GM12865 (cell line): ENCODE data around the gene CCDC85A.

ENCODE experiments used
- DNase-seq: peaks from one replicate; pipeline ENCODE4 v3.0.0; 2010; ENCODE audit warnings: low read depth
- H3K4me3 ChIP-seq: 2 replicates; pipeline ENCODE4 v1.5.1; 2011; ENCODE audit warnings: mild to moderate bottlenecking, low read depth, low read length, control low read depth
- TF ChIP-seq, protein P1 (sequence below): IDR thresholded peaks from 2 replicates; pipeline ENCODE4 v1.5.1; 2011; ENCODE audit warnings: low read length, control low read depth, low read depth, inconsistent platforms; ENCODE audit not compliant: insufficient read depth; ENCODE audit errors: missing control alignments

The CCDC85A gene

DNA sequence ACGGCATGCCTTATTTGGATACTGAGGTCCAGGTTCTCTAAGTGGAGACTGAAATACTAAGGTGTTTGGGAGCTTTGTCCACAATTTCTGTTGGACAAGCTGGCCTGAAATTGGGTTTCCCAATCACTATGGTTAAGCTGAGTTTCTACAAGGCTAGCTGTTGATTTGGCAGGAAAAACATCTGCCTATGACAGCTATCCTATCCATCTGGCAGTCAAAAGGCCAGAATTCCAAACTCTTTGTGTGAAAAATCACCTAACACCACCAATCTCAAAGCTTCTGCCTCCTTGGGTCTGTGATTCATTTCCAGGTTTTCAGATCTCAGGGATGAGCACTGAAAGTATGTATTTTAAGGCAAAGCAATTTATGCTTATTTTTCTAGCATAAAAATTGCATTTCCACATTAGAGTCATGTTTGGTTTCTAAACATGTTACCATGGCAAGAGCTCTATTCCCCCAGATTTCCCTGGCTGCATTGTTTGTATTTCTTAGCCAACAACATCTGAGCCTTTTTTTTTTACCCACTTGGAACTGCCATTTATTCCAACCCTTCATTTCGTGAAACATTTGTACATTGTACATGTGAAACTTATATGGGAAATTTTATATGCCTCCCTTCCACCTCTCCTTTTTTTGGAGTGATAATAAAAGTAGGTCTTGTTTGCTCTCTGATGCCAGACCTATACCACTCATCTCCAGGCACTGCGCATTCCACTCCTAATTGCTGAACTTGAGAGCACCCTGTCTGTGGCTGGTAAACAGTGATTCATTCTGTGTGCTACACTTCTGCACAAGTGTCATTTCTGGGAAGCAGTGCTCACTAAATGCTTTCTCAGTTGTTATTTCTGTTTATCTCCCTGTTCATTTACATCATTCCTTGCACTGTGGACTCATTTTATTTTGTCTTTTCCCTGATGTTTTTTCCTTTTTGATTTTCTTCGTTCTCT is 15.9 kb upstream of the CCDC85A start:
- H3K4me3 ChIP-seq = no peak overlapping the region
- TF ChIP-seq, protein P1, sequence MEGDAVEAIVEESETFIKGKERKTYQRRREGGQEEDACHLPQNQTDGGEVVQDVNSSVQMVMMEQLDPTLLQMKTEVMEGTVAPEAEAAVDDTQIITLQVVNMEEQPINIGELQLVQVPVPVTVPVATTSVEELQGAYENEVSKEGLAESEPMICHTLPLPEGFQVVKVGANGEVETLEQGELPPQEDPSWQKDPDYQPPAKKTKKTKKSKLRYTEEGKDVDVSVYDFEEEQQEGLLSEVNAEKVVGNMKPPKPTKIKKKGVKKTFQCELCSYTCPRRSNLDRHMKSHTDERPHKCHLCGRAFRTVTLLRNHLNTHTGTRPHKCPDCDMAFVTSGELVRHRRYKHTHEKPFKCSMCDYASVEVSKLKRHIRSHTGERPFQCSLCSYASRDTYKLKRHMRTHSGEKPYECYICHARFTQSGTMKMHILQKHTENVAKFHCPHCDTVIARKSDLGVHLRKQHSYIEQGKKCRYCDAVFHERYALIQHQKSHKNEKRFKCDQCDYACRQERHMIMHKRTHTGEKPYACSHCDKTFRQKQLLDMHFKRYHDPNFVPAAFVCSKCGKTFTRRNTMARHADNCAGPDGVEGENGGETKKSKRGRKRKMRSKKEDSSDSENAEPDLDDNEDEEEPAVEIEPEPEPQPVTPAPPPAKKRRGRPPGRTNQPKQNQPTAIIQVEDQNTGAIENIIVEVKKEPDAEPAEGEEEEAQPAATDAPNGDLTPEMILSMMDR = no peak
- no peak for DNase-seq

DNA sequence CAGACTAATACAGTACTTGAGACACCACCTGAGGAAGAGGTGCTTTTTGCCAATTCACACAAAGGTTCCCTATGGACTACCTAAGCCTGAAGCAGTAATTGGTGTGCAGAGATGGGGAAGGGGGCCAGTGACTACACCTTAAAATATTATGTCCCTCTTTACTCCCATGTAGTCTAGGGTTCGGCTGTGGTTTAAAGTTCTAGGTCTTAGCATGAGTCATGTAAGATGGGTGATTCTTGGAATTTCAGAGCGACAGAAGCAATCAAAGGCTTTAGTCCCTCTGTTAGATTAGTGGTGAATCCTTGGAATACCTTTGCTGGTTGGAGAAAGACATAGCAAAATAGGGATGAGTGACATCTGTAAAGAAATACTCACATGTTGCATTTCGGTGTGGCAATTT is 14.3 kb upstream of the CCDC85A start:
- no peak overlapping the region for H3K4me3 ChIP-seq
- DNase-seq = no peak
- TF ChIP-seq, protein P1 = no peak

DNA sequence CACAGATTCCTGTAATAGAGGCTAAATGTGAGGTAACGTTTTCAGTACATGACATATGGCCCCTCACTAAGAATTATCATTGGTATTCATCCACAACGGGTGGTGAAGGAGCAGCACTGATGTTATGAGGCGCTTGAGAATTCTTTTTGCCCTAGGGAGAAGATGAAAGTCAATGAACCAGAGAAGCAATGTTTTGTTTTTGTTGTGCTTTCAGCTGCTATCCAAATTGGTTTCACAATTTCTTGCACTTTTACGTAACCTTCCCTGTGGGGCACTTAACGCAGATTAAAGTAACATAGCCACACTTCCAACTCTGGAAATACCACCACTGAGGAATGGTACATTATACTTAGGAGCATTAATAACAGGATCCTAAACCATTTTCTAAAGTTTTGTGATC is 13.3 kb upstream of the CCDC85A start:
- TF ChIP-seq, protein P1 = no peak
- H3K4me3 ChIP-seq = no peak overlapping the region
- DNase-seq = no peak

DNA sequence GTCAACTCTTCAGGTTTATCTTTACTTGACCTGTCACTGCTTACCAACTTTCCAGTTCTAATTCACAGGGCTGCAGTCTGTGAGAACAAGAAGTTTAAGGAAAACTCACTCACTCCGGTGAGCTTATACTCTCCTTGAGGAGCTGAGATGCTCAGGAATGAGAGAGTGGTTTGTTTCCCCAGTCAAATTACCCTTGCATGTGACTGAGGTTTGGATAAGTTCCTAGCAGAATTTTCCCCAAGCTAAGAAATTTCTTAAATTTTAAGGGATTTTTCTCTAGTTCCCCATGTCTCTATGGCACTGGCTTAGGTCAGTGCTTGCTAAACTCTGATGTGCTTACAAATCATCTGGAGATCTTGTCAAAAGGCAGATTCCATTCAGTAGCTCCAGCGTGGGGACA is 12.8 kb upstream of the CCDC85A start:
- DNase-seq = no peak
- TF ChIP-seq, protein P1 = no peak
- H3K4me3 ChIP-seq = no peak overlapping the region

DNA sequence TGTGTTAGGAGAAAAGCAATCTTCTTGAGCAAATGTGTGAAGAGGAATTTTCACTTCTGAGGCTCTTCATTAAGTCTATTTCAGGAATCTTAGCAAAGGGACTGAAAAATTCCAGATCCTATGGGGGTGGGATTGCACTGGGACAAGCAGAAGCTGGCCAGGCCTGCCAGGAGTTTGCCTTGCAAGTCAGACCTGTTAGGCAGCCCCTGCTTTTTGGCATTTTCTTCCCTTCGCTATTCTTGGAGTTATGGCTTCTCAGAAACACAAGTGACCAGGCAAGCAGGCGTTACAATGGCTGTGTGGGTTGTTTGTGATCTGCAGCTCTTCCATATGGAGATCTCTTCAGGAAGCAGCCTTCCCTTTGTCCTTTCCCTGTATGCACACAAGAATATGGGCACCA is 8.0 kb upstream of the CCDC85A start:
- H3K4me3 ChIP-seq = no peak overlapping the region
- TF ChIP-seq, protein P1 = no peak
- DNase-seq = no peak

DNA sequence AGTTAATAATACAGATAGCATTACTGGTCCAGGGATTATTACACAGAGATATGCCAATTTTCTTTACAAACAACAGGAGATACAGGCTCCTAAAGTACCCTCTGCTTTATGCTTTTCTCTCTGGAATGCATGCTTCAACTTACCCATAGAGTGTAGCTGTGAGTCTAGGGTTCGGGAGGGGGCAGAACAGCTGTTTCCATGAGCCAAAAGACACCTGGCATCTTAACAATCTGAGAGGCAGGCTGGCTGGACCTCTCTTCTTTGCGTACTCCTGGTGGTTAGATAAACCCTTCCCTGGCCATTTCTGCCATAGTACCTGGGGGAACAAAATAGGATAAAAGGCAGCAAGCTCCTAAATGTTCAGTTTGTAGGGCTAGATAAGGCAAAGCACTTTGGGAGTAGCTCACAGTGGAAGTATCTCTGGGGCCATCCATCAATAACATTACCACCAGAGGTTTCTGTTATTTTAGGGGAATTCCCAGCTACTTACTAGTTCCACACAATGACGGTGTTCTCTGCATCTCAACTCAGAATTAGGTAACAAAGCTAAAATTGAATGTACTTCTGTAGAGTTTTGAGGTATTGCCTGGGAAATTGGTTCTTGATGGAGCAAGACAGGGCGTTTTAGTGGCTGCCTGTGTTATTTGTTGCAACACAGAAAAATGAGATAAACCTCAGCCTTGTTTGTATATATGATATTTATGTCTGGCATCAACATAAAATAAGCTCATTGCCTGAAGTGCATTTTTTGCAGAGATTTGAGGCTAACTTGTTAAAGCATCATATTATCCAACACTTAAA is 6.2 kb upstream of the CCDC85A start:
- H3K4me3 ChIP-seq = no peak overlapping the region
- DNase-seq = peak; percentile 12
- TF ChIP-seq, protein P1 = no peak
